Activated B cell treated with CpG ODN at 0.5 μM for 24 hours (primary cell): Measurements from ENCODE around the gene TIMM22. TPM values are rescaled to one million over a fixed set of nuclear protein-coding genes. Genes with fewer than 3 reads are reported as not detected.

Experiments
- ATAC-seq: fragments of 200-7000 bp; cut with Tn5 transposase; one replicate; pipeline ENCODE4 v1.10.0; 2021; ENCODE audit warnings: low read depth, mild to moderate bottlenecking, moderate library complexity
- CTCF ChIA-PET: fragments of 350-600 bp; sonication (Branson Sonifier 250); formaldehyde crosslinking; loops from one replicate; lab custom pipeline; 2021; ENCODE audit warnings: antibody characterized with exemption; lab: Charles Lee
- POLR2A ChIA-PET: fragments of 350-600 bp; sonication (Branson Sonifier 250); formaldehyde crosslinking; loops from one replicate; lab custom pipeline; 2021; ENCODE audit warnings: antibody characterized with exemption; lab: Charles Lee
- DNase-seq: peaks from one replicate; pipeline ENCODE4 v3.0.0; 2022
- H3K27ac Mint-ChIP-seq: one replicate; pipeline ENCODE4 v1.8.0; 2020; ENCODE audit warnings: mixed read lengths
- H3K27me3 Mint-ChIP-seq: one replicate; pipeline ENCODE4 v1.8.0; 2021; ENCODE audit warnings: mixed read lengths
- H3K36me3 Mint-ChIP-seq: one replicate; pipeline ENCODE4 v1.8.0; 2021; ENCODE audit warnings: low read depth, mixed read lengths
- H3K4me1 Mint-ChIP-seq: one replicate; pipeline ENCODE4 v1.8.0; 2021; ENCODE audit warnings: mixed read lengths
- H3K4me3 Mint-ChIP-seq: one replicate; pipeline ENCODE4 v1.8.0; 2020; ENCODE audit warnings: mild to moderate bottlenecking, mixed read lengths
- H3K9me3 Mint-ChIP-seq: one replicate; pipeline ENCODE4 v1.8.0; 2020; ENCODE audit warnings: mixed read lengths
- CTCF ChIP-seq: fragments of 200-600 bp; IDR thresholded peaks from one replicate; pipeline ENCODE4 v1.8.0; 2022; ENCODE audit warnings: antibody characterized with exemption, mild to moderate bottlenecking
- intact Hi-C: fragments of 100-400 bp; cut with micrococcal nuclease; formaldehyde crosslinking; loops from one replicate; pipeline ENCODE4 v1.15.1; 2024
- total RNA-seq: library from RNA; stranded (reverse); gene quantifications from 2 replicates; pipeline ENCODE4 v1.2.3, GENCODE V29; 2022

TIMM22 gene
- total RNA-seq, 1 donor from 2014 or later, result 11.1 TPM

GRCh38 chr17:1002771-1003555 is 6.0 kb downstream of the TIMM22 start:
- intact Hi-C loops, result no loop called here
- Mint-ChIP-seq H3K27me3 (no peaks in the 10 kb centered on the region), H3K27ac (no peak overlapping the region), H3K4me3 (no peak overlapping the region), H3K36me3 (peaks cover 67% of the 10 kb centered on the region), H3K4me1 (peaks cover 11% of the 10 kb centered on the region), H3K9me3 (no peaks in the 10 kb centered on the region)
- ATAC-seq, result no peak
- ChIA-PET POLR2A (no interaction called here), CTCF (no interaction called here)
- no peak for DNase-seq
- no peak for TF ChIP-seq CTCF

- intact Hi-C loops, result no loop called here
- DNase-seq, result no peak
- ATAC-seq, result no peak
- CTCF ChIA-PET, result no interaction called here
- POLR2A ChIA-PET, result no interaction called here
- no peaks in the 10 kb centered on the region for H3K9me3 Mint-ChIP-seq
- no peak overlapping the region for H3K4me3 Mint-ChIP-seq
- TF ChIP-seq CTCF, result no peak
- H3K36me3 Mint-ChIP-seq, result peaks cover 72% of the 10 kb centered on the region
- H3K4me1 Mint-ChIP-seq, result peaks cover 5% of the 10 kb centered on the region
- no peaks in the 10 kb centered on the region for H3K27me3 Mint-ChIP-seq
- no peak overlapping the region for H3K27ac Mint-ChIP-seq
Measured at GRCh38 chr17:1003633-1003971, 6.7 kb downstream of the TIMM22 start.

- no peak for ATAC-seq
- H3K4me3 Mint-ChIP-seq, result no peak overlapping the region
- no peak for DNase-seq
- intact Hi-C loops, result no loop called here
- H3K4me1 Mint-ChIP-seq, result no peaks in the 10 kb centered on the region
- POLR2A ChIA-PET, result interaction anchor here (0.6 kb wide), 2 partner anchors 131 to 455 kb away, joined by 3 to 4 read pairs; no protein-coding TSS in a partner anchor
- CTCF ChIA-PET, result no interaction called here
- peaks cover 77% of the 10 kb centered on the region for H3K36me3 Mint-ChIP-seq
- no peak for TF ChIP-seq CTCF
- no peak overlapping the region for H3K27ac Mint-ChIP-seq
- H3K27me3 Mint-ChIP-seq, result no peaks in the 10 kb centered on the region
- H3K9me3 Mint-ChIP-seq, result no peaks in the 10 kb centered on the region
Measured at GRCh38 chr17:1003972-1004768, 7.2 kb downstream of the TIMM22 start.

- ChIA-PET POLR2A (interaction anchor here (0.5 to 0.6 kb wide), 3 partner anchors 10 to 455 kb away, joined by 3 to 4 read pairs (median 3); no protein-coding TSS in a partner anchor), CTCF (no interaction called here)
- H3K9me3 Mint-ChIP-seq, result no peaks in the 10 kb centered on the region
- peaks cover 79% of the 10 kb centered on the region for H3K36me3 Mint-ChIP-seq
- intact Hi-C loops, result no loop called here
- H3K27me3 Mint-ChIP-seq, result no peaks in the 10 kb centered on the region
- H3K27ac Mint-ChIP-seq, result peak overlapping the region; percentile 37
- TF ChIP-seq CTCF, result no peak
- ATAC-seq (no peak), DNase-seq (no peak)
- no peak overlapping the region for H3K4me3 Mint-ChIP-seq
- H3K4me1 Mint-ChIP-seq, result no peaks in the 10 kb centered on the region
Measured at GRCh38 chr17:1004769-1005295, 7.9 kb downstream of the TIMM22 start.
